Measurements from ENCODE around the gene RAD52. TPM values are rescaled to one million over a fixed set of nuclear protein-coding genes. Genes with fewer than 3 reads are reported as not detected.

The RAD52 gene
- polyA plus RNA-seq, 2 of the 4 experiments (the other 2 are of a cell fraction): 12.9 to 29.6 TPM

- TF ChIP-seq REST (IDR thresholded peaks at IDR 0.05): no peak
- no peak for TF ChIP-seq MAFK (IDR thresholded peaks at IDR 0.05; ENCODE audit: partially characterized antibody)
- TF ChIP-seq NPAS2 (CRISPR knock-in tag; IDR thresholded peaks at IDR 0.05; ENCODE audit: borderline replicate concordance): no peak
- no peak for TF ChIP-seq RAD21 (conservative IDR thresholded peaks at IDR 0.05 in 1 of 2, IDR thresholded peaks at IDR 0.05 in 1 of 2)
- no peak for TF ChIP-seq ZNF302 (CRISPR knock-in tag; IDR thresholded peaks at IDR 0.05)
- no peak for TF ChIP-seq KDM5A (IDR thresholded peaks at IDR 0.05)
- TF ChIP-seq, protein P1, sequence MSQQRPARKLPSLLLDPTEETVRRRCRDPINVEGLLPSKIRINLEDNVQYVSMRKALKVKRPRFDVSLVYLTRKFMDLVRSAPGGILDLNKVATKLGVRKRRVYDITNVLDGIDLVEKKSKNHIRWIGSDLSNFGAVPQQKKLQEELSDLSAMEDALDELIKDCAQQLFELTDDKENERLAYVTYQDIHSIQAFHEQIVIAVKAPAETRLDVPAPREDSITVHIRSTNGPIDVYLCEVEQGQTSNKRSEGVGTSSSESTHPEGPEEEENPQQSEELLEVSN (IDR thresholded peaks at IDR 0.05; ENCODE audit: borderline replicate concordance, low read depth): no peak
These were observed 9.2 kb upstream of the RAD52 start (continued) for GRCh38 chr12:958588-959123.

GRCh38 chr12:955939-956338, 6.4 kb upstream of the RAD52 start:
- ATAC-seq (no peak), DNase-seq (ENCODE audit: low read depth in 1 of 2, low spot score in 1 of 2) (no peak), FAIRE-seq (no peak)
- POLR2A ChIA-PET: no interaction called here
- 92% methylated on average over 6 of the region's 6 CpGs for WGBS (ENCODE audit: missing lambda C conversion rate)
- Histone ChIP-seq H3K27ac (no peak overlapping the region), H3K4me1 (peaks cover 7% of the 10 kb centered on the region; the same call in 1 of the 3 replicates), H3K4me3 (no peak overlapping the region), H3K4me2 (no peak overlapping the region), H3K9me3 (no peaks in the 10 kb centered on the region)
- CTCF ChIA-PET: interaction anchor here (1.4 to 1.9 kb wide), 4 partner anchors 15 to 341 kb away, joined by 4 to 7 read pairs (median 5); no protein-coding TSS in a partner anchor
- no peak for TF ChIP-seq EP300 (IDR thresholded peaks at IDR 0.05)
- TF ChIP-seq EHMT2 (IDR thresholded peaks at IDR 0.05; ENCODE audit: low read depth): no peak
- TF ChIP-seq HOXB13 (CRISPR knock-in tag; IDR thresholded peaks at IDR 0.05; ENCODE audit: low read depth): no peak
- no peak for TF ChIP-seq TP53 (CRISPR knock-in tag; IDR thresholded peaks at IDR 0.05)
- no peak for TF ChIP-seq ZFP36 (IDR thresholded peaks at IDR 0.05; ENCODE audit: borderline replicate concordance, partially characterized antibody)
- no peak for TF ChIP-seq HOXA7 (CRISPR knock-in tag; IDR thresholded peaks at IDR 0.05)

GRCh38 chr12:954741-955140, 5.2 kb upstream of the RAD52 start:
- POLR2A ChIA-PET: no interaction called here
- Histone ChIP-seq H3K4me2 (no peak overlapping the region), H3K27ac (no peak overlapping the region), H3K4me1 (peaks cover 7% of the 10 kb centered on the region; the same call in 1 of the 3 replicates), H3K9me3 (no peaks in the 10 kb centered on the region), H3K4me3 (no peak overlapping the region)
- no peak for ATAC-seq
- no peak for DNase-seq (ENCODE audit: low read depth in 1 of 2, low spot score in 1 of 2)
- CTCF ChIA-PET: interaction anchor here (1.4 to 6.0 kb wide), 4 partner anchors 16 to 384 kb away, joined by 4 to 48 read pairs (median 6); no protein-coding TSS in a partner anchor
- no peak for FAIRE-seq
- TF ChIP-seq CTCF (IDR thresholded peaks at IDR 0.05) (no peak), ZFP36 (IDR thresholded peaks at IDR 0.05; ENCODE audit: borderline replicate concordance, partially characterized antibody) (no peak), EHF (CRISPR knock-in tag; IDR thresholded peaks at IDR 0.05) (no peak), NFE2L2 (conservative IDR thresholded peaks at IDR 0.05; ENCODE audit: low read length) (no peak), RFX5 (IDR thresholded peaks at IDR 0.05) (no peak), PHF8 (IDR thresholded peaks at IDR 0.05; ENCODE audit: borderline replicate concordance, low read depth) (no peak), REST (IDR thresholded peaks at IDR 0.05) (no peak), KDM1A (IDR thresholded peaks at IDR 0.05; ENCODE audit: low read depth) (no peak), GATA3 (IDR thresholded peaks at IDR 0.05; ENCODE audit: borderline replicate concordance) (no peak)
- TF ChIP-seq, protein P2, sequence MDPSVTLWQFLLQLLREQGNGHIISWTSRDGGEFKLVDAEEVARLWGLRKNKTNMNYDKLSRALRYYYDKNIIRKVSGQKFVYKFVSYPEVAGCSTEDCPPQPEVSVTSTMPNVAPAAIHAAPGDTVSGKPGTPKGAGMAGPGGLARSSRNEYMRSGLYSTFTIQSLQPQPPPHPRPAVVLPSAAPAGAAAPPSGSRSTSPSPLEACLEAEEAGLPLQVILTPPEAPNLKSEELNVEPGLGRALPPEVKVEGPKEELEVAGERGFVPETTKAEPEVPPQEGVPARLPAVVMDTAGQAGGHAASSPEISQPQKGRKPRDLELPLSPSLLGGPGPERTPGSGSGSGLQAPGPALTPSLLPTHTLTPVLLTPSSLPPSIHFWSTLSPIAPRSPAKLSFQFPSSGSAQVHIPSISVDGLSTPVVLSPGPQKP (IDR thresholded peaks at IDR 0.05; ENCODE audit: low read depth, low read length): no peak
- TF ChIP-seq, protein P3, sequence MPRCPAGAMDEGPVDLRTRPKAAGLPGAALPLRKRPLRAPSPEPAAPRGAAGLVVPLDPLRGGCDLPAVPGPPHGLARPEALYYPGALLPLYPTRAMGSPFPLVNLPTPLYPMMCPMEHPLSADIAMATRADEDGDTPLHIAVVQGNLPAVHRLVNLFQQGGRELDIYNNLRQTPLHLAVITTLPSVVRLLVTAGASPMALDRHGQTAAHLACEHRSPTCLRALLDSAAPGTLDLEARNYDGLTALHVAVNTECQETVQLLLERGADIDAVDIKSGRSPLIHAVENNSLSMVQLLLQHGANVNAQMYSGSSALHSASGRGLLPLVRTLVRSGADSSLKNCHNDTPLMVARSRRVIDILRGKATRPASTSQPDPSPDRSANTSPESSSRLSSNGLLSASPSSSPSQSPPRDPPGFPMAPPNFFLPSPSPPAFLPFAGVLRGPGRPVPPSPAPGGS (IDR thresholded peaks at IDR 0.05): no peak
